HTERT RPE-1 (cell line): ENCODE results near the gene EFL1.
"Not testable (repeated sequence)": the region's sequence is repeated elsewhere in the genome, so short reads cannot be mapped to it uniquely, and the experiment has no call there.

ENCODE experiments used
- in situ Hi-C: fragments of 300-500 bp; cut with MboI; formaldehyde crosslinking; loops from 4 replicates; pipeline ENCODE4 v1.14.3; 2020; ENCODE audit warnings: low sequenced_read_pairs

Gene EFL1

DNA sequence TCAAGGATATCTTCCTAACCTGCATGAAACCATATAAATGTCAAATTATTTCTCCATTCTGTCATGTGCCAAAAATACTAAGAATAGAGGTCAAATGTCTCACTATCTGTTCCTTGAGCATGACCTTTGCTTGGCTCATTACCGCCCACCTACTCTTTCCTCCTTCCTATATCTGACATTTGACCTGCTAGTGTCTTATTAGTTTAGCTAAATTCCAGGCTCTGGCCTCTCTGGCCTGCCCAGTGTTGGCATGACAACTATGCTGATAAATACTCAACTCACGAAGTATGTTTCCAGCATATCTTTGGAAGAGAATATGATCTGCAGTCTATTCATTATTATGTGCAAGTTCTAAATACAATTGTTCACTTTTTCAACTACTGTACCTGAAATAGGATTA lies 58.0 kb downstream of the EFL1 start:
- in situ Hi-C loops: not testable (repeated sequence)

DNA sequence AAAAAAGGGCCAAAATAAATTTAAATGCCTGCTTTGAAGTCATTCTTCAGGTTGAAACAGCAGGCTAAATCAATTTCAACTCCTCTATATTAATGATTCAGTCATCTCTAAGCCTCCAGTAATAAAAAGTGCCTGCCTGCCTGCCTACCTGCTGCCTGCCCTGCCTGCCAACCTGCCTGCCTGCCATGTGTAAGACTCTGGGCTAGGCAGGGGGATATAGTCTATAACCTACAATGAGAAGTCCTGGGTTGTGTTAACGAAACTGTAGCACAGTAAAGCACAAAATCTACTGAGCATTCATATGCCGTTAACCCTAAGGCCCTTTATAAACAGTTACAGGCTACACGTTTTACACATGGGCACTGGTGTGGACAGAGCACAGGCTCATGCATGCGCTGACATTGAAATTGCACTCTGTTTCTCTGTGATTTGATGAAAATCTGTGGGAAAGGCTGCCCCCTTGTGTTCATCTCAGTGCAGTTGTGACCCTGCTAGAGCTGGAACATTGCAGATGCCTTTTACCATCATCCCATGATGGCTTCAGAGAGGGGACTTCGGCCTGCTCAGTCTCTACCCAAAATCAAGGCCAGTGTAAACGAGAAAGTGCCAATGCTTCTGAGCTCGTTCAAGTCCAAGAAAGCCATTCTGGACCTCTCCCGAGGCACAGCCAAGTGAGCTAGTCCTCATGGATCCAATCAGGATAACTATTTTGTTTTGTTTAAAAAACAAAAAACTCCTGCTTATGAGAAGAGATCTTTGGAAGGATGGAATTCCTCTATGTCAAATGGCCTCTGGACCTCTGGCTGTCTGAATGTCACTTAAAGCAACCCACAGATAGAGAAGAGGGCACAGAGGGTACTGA lies 64.6 kb downstream of the EFL1 start:
- in situ Hi-C loops: no loop called here

DNA sequence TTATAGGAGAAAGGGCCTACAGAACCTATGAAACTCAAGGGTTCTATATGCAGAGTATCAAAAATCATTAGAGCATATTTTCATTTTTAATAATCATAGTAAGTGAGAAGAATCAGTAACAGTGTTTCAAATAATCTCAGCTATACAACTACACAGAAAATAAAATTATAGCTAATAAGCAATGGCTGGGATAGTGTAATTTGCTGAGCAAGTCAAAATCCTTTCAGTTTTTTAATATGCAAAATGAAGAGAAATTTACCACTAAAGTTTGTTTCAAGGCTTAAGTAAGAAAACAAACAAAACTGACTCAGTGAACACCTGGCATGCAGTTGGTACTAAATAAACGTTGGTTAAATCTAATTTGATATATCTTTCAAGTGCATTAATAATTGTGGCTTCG lies 66.2 kb downstream of the EFL1 start:
- in situ Hi-C loops: no loop called here

DNA sequence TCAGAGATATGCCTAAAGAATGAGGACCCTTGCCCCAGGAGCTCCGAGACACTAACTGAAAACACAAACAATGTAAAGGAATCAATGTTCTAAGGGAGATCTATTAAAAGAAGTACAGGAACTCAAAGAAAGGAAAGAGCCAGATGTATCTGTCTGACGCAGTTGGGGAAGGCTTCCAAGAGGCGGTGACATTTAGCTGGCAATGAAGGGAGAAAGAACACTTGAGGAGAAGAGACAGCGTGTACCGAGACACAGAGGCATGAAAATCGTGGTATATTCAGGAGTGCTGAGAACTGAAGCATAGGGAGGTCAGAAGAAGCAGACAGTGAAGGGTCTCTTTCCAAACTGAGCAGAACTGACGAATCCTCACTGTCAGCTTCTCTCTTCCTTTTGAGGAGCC lies 66.7 kb downstream of the EFL1 start:
- in situ Hi-C loops: not testable (repeated sequence)

- in situ Hi-C loops: not testable (repeated sequence)
Observed at GRCh38 chr15:82194488-82194887, 68.0 kb downstream of the EFL1 start.

GRCh38 chr15:82193435-82193834 lies 69.1 kb downstream of the EFL1 start:
- in situ Hi-C loops: not testable (repeated sequence)

DNA sequence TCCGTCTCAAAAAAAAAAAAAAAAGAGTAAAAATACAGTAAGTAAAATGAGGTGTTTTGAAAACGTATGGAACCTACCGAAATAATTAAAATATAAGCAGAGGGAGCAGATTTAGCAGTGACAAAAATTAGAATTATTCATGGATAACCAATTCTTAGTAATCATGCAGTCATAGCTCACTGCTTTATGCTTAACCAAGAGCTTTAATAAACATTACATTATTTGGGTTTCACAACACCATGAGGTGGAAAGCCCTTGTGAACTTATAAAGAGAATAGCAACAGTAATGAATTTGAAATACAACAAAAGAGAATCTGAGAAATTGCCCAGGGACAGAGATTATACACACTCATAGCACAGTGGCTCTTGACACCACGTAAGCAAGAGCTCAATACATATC lies 70.1 kb downstream of the EFL1 start:
- in situ Hi-C loops: not testable (repeated sequence)

DNA sequence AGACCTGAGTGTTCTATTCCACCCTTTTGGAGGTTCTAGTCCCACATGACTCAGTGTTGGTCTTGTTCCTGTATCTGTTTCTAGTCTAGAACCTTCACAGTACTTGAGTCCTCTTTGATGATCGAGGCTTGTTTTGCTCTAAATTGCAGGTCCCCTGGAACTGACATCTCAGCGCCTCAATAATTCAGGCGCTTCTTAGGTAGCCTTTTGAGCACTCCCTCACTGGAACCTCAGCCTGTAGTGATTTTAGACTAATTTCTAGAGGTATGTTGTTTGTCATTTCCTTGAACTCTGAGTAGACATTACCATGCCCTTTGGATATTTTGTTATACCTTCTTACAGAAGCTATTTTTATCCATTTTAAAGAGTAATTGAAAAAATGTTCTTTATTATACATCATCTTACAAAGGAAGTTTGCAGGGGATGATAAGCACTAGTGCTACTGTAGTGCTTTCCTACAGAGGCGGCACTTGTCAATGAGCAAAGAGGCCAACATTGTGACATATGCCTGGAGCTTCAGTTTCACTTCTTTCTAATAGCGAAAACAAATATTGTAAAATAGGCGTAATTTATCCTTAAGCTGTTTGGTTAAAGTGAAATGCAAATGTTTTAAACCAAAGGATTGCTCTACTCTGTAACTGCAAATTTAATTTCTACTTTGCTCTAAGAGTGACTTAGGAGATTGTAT lies 75.7 kb downstream of the EFL1 start:
- in situ Hi-C loops: no loop called here

- in situ Hi-C loops: no loop called here
Observed at GRCh38 chr15:82186161-82186560, 76.4 kb downstream of the EFL1 start.

GRCh38 chr15:82184776-82185175 lies 77.8 kb downstream of the EFL1 start:
- in situ Hi-C loops: no loop called here

DNA sequence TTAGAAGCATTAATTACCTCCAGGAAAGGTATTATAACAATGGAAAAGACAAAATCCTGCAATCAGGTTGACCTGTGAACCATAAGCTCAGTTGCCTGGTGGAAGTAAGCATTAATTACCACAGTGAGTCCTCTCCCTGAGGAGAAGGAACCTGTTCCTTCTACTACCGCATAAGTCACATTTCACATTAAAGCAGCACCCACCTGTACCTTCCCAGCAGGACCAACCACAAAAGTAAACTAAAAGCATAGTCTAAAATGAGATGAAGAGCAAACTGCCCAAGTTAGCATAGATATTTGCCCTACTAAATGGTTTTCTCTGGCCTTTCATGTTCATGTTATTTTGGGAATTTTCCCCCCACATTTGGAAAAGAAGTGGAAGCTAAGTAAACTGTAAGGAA lies 78.2 kb downstream of the EFL1 start:
- in situ Hi-C loops: no loop called here

GRCh38 chr15:82183121-82184031 lies 79.2 kb downstream of the EFL1 start:
- in situ Hi-C loops: no loop called here

GRCh38 chr15:82181371-82181770 lies 81.2 kb downstream of the EFL1 start:
- in situ Hi-C loops: no loop called here

DNA sequence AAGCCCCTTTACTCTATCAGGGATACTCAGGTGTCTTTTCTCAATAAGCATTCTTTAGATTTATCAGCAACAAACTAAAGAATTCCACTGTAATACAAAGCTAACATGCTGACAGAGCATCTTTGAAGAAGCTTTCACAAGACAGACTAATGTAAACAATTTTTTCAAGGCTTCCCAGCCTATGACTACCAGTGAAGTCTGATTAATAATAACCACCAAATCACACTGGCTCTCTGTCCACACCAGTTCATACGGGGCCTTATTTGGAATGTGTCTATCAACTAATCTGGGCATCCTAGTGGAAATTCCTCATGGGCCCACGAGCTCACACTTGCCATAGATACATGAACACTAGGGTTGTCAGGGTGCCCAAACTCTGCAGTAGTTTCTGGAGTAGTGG lies 84.5 kb downstream of the EFL1 start:
- in situ Hi-C loops: no loop called here

DNA sequence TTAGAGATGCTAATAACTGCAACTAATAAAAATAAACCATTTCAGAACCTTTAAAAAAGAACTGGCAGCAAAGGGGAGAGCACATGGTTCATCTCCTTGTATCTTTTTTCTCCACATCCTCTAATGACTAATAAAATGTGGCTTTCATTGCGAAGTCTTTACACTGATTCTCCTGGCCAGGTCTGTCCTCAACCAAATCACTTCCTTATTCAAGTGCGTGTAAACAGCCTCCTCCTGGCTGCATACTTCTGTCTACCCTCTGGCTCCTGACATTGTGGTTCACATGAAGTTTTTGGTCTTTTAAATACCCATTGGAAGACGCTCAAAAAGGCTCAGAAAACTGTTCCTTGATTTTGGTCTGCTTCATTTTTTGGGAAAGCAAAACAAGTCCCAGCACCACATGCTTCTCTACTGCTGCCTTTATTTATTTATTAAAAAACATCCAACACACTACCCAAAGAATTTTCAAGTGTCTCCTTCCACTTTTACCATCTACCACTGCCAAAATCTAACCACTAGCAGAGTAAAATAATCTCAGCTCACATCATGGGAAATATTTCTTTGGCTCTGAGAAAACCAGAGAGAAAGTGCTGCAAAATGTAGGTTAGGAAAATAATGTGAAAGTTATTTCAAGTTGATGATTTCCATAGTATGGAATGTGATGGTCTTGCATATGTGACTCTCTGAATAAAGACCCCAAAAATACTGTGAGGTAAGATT lies 85.1 kb downstream of the EFL1 start:
- in situ Hi-C loops: no loop called here

DNA sequence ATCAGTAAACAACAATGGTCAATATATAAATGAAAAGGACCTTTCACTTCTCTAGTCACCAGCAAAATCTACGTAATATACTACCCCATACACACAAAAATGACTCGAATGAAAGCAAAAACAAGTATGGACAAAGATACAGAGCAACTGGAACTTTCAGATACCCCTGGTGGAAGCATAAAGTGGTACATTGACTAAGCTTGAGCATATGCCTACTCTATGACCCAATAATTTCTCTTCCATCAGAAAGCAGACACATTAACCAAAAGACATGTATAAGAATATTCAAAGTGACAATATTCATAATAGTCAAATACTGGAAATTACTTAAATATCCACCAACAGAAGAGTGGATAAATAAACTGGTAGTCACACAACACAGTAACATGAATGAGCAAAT lies 86.0 kb downstream of the EFL1 start:
- in situ Hi-C loops: no loop called here

DNA sequence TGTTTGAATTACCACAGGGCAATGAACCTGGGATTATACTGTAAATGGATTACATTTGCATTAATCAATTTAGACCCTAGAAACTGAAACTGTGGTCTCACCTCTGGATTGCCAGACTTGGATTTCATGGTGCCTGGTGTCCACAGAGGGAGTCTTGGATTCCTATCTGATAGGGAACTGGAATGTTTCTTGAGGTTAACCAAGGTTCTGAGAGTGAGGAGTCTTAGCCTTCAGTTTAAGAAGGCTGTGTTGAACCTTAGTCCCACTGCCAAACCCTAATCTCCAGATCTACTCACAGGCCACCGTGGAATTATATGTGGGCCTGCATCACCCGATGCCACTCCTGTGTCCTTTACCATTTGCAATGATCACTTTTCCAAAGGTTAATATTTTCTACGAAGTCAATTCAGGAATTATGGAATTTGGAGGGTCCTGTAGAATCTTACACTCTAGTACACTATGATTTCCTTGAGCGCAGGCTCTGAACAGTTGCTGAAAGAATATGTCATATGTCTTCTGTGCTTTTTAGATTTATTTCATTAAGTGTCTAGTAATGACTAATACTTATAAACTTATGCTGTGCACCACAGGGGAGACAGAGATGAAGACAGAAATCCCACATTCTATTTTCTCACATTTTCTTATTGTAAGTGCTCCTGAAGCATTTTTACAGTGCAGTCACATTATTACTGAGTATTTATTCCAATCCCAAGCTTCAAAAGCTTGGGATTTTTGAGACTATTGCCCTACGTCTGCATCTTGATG lies 87.9 kb downstream of the EFL1 start:
- in situ Hi-C loops: no loop called here

DNA sequence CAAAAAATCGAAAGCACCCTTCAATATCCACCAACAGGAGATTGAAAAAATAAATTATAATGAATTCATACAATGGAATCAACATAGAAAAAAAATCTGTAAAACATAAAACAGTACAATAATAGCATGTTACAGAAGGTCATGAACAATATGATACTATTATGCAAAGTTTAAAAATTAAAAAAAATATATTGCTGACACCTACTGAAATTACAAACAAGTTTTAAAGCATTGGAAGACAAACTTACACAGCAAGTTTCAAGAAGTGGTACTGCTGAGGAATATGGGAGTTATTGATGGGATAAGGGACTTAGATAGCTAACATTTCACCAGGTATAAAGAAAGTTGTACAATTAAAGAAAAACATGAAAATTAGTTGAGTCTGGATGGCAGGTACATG lies 89.4 kb downstream of the EFL1 start:
- in situ Hi-C loops: no loop called here

DNA sequence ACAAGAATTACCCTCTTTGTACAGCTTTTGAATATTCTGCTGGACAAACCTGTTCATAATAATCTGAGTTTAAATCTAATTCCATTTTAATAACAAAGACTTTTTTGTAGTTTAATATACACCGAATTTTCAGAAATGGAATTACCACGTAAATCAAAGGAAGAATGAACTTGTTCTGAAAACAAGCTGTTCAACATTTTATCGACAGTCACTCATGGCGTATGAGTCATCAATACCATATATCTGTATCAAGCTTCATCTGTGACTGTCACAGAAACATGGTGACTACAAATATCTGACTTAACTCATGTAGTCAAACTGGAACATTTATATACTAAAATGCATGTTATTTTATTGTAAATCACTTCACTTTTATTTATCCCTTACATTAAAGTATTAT lies 90.0 kb downstream of the EFL1 start:
- in situ Hi-C loops: no loop called here

- in situ Hi-C loops: no loop called here
Observed at GRCh38 chr15:82168757-82169156, 93.8 kb downstream of the EFL1 start.
